Endothelial cell of umbilical vein (primary cell): ENCODE results near the gene CRISPLD2. TPM values are rescaled to one million over a fixed set of nuclear protein-coding genes. Genes with fewer than 3 reads are reported as not detected.

Experiments
- BruUV-seq: library from RNA; stranded (reverse); fragments of 400-500 nt; replicated peaks from 2 replicates; lab custom pipeline; 2021; lab: Mats Ljungman, UMichigan
- CTCF ChIA-PET: fragments of 300-600, 350-600 bp; sonication (Branson Sonifier 250); formaldehyde crosslinking; loops from one replicate; lab custom pipeline; 2021; ENCODE audit warnings: antibody characterized with exemption, inconsistent platforms; lab: Charles Lee
- POLR2A ChIA-PET: fragments of 300-600, 350-600 bp; sonication (Branson Sonifier 250); formaldehyde crosslinking; loops from one replicate; lab custom pipeline; 2021; ENCODE audit warnings: antibody characterized with exemption, inconsistent platforms; lab: Charles Lee
- DNase-seq: peaks from one replicate; pipeline ENCODE4 v3.0.0-alpha.2; 2011; ENCODE audit warnings: low read depth, low spot score
- FAIRE-seq: peaks from 2 replicates; lab custom pipeline; 2011; peaks lifted over from hg19 to GRCh38; lab: Jason Lieb, UNC
- H2AFZ ChIP-seq: 2 replicates; pipeline ENCODE4 v1.6.0; 2012; ENCODE audit warnings: low read depth, low read length, control low read depth, inconsistent platforms
- H3K27ac ChIP-seq: 2 replicates; pipeline ENCODE4 v1.5.1; 2011; ENCODE audit warnings: low read depth, mild to moderate bottlenecking, control low read depth, low read length, moderate library complexity; ENCODE audit not compliant: insufficient read depth
- H3K27me3 ChIP-seq, 2 experiments: 2 replicates each; pipeline versions ENCODE4 v1.6.0 to v1.6.1; 2011; ENCODE audit warnings: low read length in 2 of 2, mixed read lengths in 1 of 2; ENCODE audit not compliant: control insufficient read depth in 2 of 2, insufficient read depth in 2 of 2
- H3K36me3 ChIP-seq, 2 experiments: 2 replicates in 1 of 2; 3 replicates in 1 of 2; pipeline ENCODE4 v1.5.1; 2011; ENCODE audit warnings: low read length in 2 of 2, mild to moderate bottlenecking in 1 of 2, moderate library complexity in 1 of 2; ENCODE audit not compliant: control insufficient read depth in 2 of 2, insufficient read depth in 2 of 2; ENCODE audit errors: extremely low read depth in 1 of 2
- H3K4me1 ChIP-seq: 3 replicates; pipeline ENCODE4 v1.5.1; 2011; ENCODE audit warnings: mild to moderate bottlenecking, low read length; ENCODE audit not compliant: control insufficient read depth, insufficient read depth; ENCODE audit errors: extremely low read depth
- H3K4me2 ChIP-seq: 2 replicates; pipeline ENCODE4 v1.6.1; 2011; ENCODE audit warnings: low read length, control low read depth, mixed read lengths; ENCODE audit not compliant: insufficient read depth
- H3K4me3 ChIP-seq, 3 experiments: fragments of 200-600 bp in 1 of 3; sonication (generic), shearing (Covaris generic) in 1 of 3; replicated peaks in 1 of 3; 2 replicates each; pipeline ENCODE4 v1.5.1; 2011 to 2016; ENCODE audit warnings: control low read depth in 3 of 3, low read length in 3 of 3, mild to moderate bottlenecking in 2 of 3, inconsistent platforms in 1 of 3, low read depth in 1 of 3, moderate library complexity in 1 of 3; ENCODE audit not compliant: insufficient read depth in 1 of 3
- H3K79me2 ChIP-seq: 2 replicates; pipeline ENCODE4 v1.6.0; 2012; ENCODE audit warnings: low read length, inconsistent platforms; ENCODE audit not compliant: control insufficient read depth, insufficient read depth
- H3K9ac ChIP-seq: replicated peaks from 2 replicates; pipeline ENCODE3; 2011; ENCODE audit warnings: low read length, control low read depth; ENCODE audit not compliant: insufficient read depth; ENCODE audit errors: extremely low read depth
- H3K9me1 ChIP-seq: replicated peaks from 3 replicates; pipeline ENCODE4 v1.6.0; 2011; ENCODE audit warnings: mild to moderate bottlenecking, low read length; ENCODE audit not compliant: control insufficient read depth, insufficient read depth; ENCODE audit errors: extremely low read depth
- H3K9me3 ChIP-seq: replicated peaks from 2 replicates; pipeline ENCODE4 v1.5.1; 2012; ENCODE audit warnings: low read length, inconsistent platforms; ENCODE audit not compliant: control insufficient read depth, insufficient read depth
- H4K20me1 ChIP-seq: replicated peaks from 2 replicates; pipeline ENCODE3; 2011; ENCODE audit warnings: mild to moderate bottlenecking, low read length; ENCODE audit not compliant: control insufficient read depth, insufficient read depth; ENCODE audit errors: extremely low read depth
- EZH2 ChIP-seq: IDR thresholded peaks from 2 replicates; pipeline ENCODE4 v1.6.1; 2012; ENCODE audit warnings: borderline replicate concordance, low read depth, mild to moderate bottlenecking, moderate library complexity, low read length, inconsistent platforms; ENCODE audit not compliant: severe bottlenecking
- FOS ChIP-seq: IDR thresholded peaks from 2 replicates; pipeline ENCODE4 v1.6.1; 2011; ENCODE audit warnings: mild to moderate bottlenecking, low read length, moderate library complexity, borderline replicate concordance; ENCODE audit not compliant: insufficient read depth
- GATA2 ChIP-seq: IDR thresholded peaks from 2 replicates; pipeline ENCODE4 v1.7.0; 2011; ENCODE audit warnings: low read depth, mild to moderate bottlenecking, moderate library complexity, mixed read lengths, low read length; ENCODE audit not compliant: insufficient read length, insufficient read depth
- JUN ChIP-seq: IDR thresholded peaks from 2 replicates; pipeline ENCODE4 v1.6.1; 2011; ENCODE audit warnings: borderline replicate concordance, low read depth; ENCODE audit not compliant: insufficient read length, insufficient read depth
- MYC ChIP-seq: IDR thresholded peaks from one replicate; pipeline ENCODE4 v1.6.1; 2011; ENCODE audit warnings: mild to moderate bottlenecking, low read depth, low read length
- POLR2A ChIP-seq: IDR thresholded peaks from 2 replicates; pipeline ENCODE4 v1.6.1; 2012; ENCODE audit warnings: low read depth, mild to moderate bottlenecking, control low read depth, low read length
- POLR2AphosphoS5 ChIP-seq: IDR thresholded peaks from 2 replicates; pipeline ENCODE4 v1.6.1; 2012; ENCODE audit warnings: low read depth, mild to moderate bottlenecking, control low read depth, low read length, moderate library complexity; ENCODE audit not compliant: insufficient read depth
- dilution Hi-C: fragments of 300-500 bp; cut with MboI; formaldehyde crosslinking; loops from one replicate; pipeline ENCODE4 v1.15.0; 2019; ENCODE audit warnings: low sequenced_read_pairs; ENCODE audit not compliant: extremely low pct_ligation_motif_present
- intact Hi-C: fragments of 100-400 bp; cut with micrococcal nuclease; formaldehyde crosslinking; loops from one replicate; pipeline ENCODE4 v1.10.0; 2022
- polyA plus RNA-seq, 4 experiments: library from polyadenylated mRNA; depleted of rRNA in 3 of 4; stranded (reverse) in 3 of 4; unstranded in 1 of 4; fragments of >200 nt; gene quantifications; 2 replicates each; pipeline versions ENCODE4 v1.2.1 to v1.2.3, GENCODE V29; 2011 to 2012; ENCODE audit warnings: missing spikeins in 1 of 4
- total RNA-seq: library from RNA; stranded (reverse); gene quantifications from 2 replicates; pipeline ENCODE4 v1.2.3, GENCODE V29; 2021
- TF ChIP-seq, protein P1 (sequence below): IDR thresholded peaks from 2 replicates; pipeline ENCODE4 v1.6.1; 2011; ENCODE audit not compliant: insufficient read depth, insufficient read length
- TF ChIP-seq, protein P2 (sequence below), 2 donors: IDR thresholded peaks; 1 replicate in 1 of 2; 2 replicates in 1 of 2; pipeline ENCODE4 v1.5.1; 2011; ENCODE audit warnings: low read length in 2 of 2, mild to moderate bottlenecking in 2 of 2, moderate library complexity in 2 of 2, control low read depth in 1 of 2, inconsistent platforms in 1 of 2, low read depth in 1 of 2; ENCODE audit not compliant: insufficient read depth in 1 of 2; ENCODE audit errors: extremely low read depth in 1 of 2

Gene CRISPLD2
- total and polyA plus RNA-seq, 2 donors (not counting 3 experiments of a cell fraction or from before 2014, with no cell fraction given) = 0.14 to 0.73 TPM

DNA sequence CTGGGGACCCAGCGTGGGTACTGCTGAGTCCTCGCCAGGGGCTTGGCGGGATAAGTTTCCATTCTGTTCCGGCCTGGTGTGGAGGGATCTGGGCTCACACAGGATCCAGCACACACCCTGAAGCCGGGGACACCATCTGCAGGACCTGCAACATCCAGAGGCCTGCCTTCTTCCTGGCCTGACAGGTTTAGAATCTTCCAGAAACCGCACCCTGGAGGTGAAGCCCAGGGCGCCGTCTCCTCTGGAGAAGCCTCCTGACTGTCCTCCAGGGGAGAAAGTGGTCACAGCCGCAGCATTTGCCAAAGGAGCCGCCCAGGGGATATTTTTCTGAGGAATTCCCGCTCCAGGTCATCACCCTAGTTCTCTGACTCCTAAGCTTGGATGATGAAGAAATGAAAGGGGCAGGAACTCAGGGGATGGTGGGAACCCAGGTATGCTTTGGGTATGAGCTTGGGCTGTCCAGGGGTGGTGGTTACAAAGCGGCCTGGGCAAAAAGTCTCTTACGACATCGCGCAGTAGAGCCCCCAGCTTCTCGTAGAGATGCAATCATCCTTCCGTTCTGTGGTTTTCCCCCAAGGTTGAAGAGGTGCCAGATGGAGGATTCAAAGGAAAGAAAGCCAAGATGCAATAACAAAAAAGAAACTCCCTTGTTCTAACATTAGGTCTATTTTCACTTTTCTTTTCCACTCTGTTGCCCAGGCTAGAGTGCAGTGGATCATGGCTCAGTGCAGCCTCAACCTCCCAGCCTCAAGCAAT lies 9.1 kb upstream of the CRISPLD2 start:
- intact Hi-C loops (no loop called here), dilution Hi-C loops (no loop called here)
- DNase-seq = no peak
- no peaks in the 10 kb centered on the region for H3K9me3 ChIP-seq
- no peaks in the 10 kb centered on the region for H3K79me2 ChIP-seq
- H3K36me3 ChIP-seq = no peaks in the 10 kb centered on the region
- no TSS peak for BruUV-seq
- FAIRE-seq = no peak
- H3K4me2 ChIP-seq = no peak overlapping the region
- TF ChIP-seq JUN (no peak), EZH2 (no peak), FOS (no peak), POLR2A (no peak), POLR2AphosphoS5 (no peak), MYC (no peak), GATA2 (no peak)
- TF ChIP-seq, protein P1, sequence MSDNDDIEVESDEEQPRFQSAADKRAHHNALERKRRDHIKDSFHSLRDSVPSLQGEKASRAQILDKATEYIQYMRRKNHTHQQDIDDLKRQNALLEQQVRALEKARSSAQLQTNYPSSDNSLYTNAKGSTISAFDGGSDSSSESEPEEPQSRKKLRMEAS = no peak
- TF ChIP-seq, protein P2, sequence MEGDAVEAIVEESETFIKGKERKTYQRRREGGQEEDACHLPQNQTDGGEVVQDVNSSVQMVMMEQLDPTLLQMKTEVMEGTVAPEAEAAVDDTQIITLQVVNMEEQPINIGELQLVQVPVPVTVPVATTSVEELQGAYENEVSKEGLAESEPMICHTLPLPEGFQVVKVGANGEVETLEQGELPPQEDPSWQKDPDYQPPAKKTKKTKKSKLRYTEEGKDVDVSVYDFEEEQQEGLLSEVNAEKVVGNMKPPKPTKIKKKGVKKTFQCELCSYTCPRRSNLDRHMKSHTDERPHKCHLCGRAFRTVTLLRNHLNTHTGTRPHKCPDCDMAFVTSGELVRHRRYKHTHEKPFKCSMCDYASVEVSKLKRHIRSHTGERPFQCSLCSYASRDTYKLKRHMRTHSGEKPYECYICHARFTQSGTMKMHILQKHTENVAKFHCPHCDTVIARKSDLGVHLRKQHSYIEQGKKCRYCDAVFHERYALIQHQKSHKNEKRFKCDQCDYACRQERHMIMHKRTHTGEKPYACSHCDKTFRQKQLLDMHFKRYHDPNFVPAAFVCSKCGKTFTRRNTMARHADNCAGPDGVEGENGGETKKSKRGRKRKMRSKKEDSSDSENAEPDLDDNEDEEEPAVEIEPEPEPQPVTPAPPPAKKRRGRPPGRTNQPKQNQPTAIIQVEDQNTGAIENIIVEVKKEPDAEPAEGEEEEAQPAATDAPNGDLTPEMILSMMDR (IDR thresholded peaks at IDR 0.05; ENCODE audit: extremely low read depth in 1 of 2, insufficient read depth in 1 of 2, low read depth in 1 of 2, low read length in 2 of 2) = no peak
- ChIA-PET POLR2A (no interaction called here), CTCF (interaction anchor here (0.7 kb wide), 1 partner anchor 9 kb away, joined by 3 read pairs; the partner anchor contains the start of gene CRISPLD2)
- H3K9me1 ChIP-seq = no peaks in the 10 kb centered on the region
- peaks cover 4 to 18% of the 10 kb centered on the region in 2 experiments for H3K27me3 ChIP-seq
- H3K9ac ChIP-seq = no peak overlapping the region
- peaks cover 17% of the 10 kb centered on the region for H3K4me1 ChIP-seq
- H4K20me1 ChIP-seq = no peaks in the 10 kb centered on the region
- no peak overlapping the region for H3K4me3 ChIP-seq
- H3K27ac ChIP-seq = no peak overlapping the region
- no peak overlapping the region for H2AFZ ChIP-seq
